Activated CD8-positive, alpha-beta memory T cell treated with anti-CD3 and anti-CD28 coated beads for 48 hours (primary cell): Measurements from ENCODE around the gene TAOK3.
"Not testable (repeated sequence)": the region's sequence is repeated elsewhere in the genome, so short reads cannot be mapped to it uniquely, and the experiment has no call there.

ENCODE experiments used
- DNase-seq, 3 experiments: peaks; one replicate each; pipeline ENCODE4 v3.0.0-alpha.2; 2020; ENCODE audit warnings: low read depth in 2 of 3, low spot score in 2 of 3

TAOK3 gene

GRCh38 chr12:118372541-118373495, at the start of gene TAOK3:
Gene TAOK3, minus strand, starts transcription at chr12:118372907. Its CDS starts 117,340 bp downstream, at chr12:118255567.
- DNase-seq = peak; percentile 86 to 92 (median 90)

GRCh38 chr12:118420673-118421072, 48.0 kb upstream of the TAOK3 start:
- DNase-seq = no peak

GRCh38 chr12:118418385-118419057, 45.8 kb upstream of the TAOK3 start:
- no peak for DNase-seq

GRCh38 chr12:118417942-118418341, 45.2 kb upstream of the TAOK3 start:
- no peak for DNase-seq

GRCh38 chr12:118409834-118410233, 37.1 kb upstream of the TAOK3 start:
- DNase-seq = no peak

GRCh38 chr12:118408241-118408640, 35.5 kb upstream of the TAOK3 start:
- not testable (repeated sequence) for DNase-seq

- DNase-seq = peak in 2 of 3 experiments; percentile 5 to 9
Measured at GRCh38 chr12:118404876-118405521, 32.3 kb upstream of the TAOK3 start.

GRCh38 chr12:118402251-118402650, 29.5 kb upstream of the TAOK3 start:
- no peak for DNase-seq

- DNase-seq = no peak
Measured at GRCh38 chr12:118398940-118399339, 26.2 kb upstream of the TAOK3 start.

- DNase-seq = no peak
Measured at GRCh38 chr12:118398524-118398923, 25.8 kb upstream of the TAOK3 start.

GRCh38 chr12:118397708-118398440, 25.2 kb upstream of the TAOK3 start:
- DNase-seq = no peak

GRCh38 chr12:118391836-118392235, 19.1 kb upstream of the TAOK3 start:
- no peak for DNase-seq

GRCh38 chr12:118391424-118391823, 18.7 kb upstream of the TAOK3 start:
- DNase-seq = no peak

- peak; percentile 40 to 77 (median 65) for DNase-seq
Measured at GRCh38 chr12:118377884-118378470, 5.3 kb upstream of the TAOK3 start.

- DNase-seq = no peak
Measured at GRCh38 chr12:118377021-118377883, 4.5 kb upstream of the TAOK3 start.

- peak; percentile 78 to 96 (median 91) for DNase-seq
Measured at GRCh38 chr12:118376089-118377020, 3.6 kb upstream of the TAOK3 start, which contains the start of gene SUDS3. Gene SUDS3, plus strand, starts transcription at chr12:118376555. Its CDS starts 137 bp downstream, at chr12:118376692.

- DNase-seq = no peak
Measured at GRCh38 chr12:118375348-118375747, 2.6 kb upstream of the TAOK3 start.

GRCh38 chr12:118374909-118375308, 2.2 kb upstream of the TAOK3 start:
- no peak for DNase-seq
